CD14-positive monocyte (primary cell): ENCODE results near the gene KBTBD3. TPM values are rescaled to one million over a fixed set of nuclear protein-coding genes. Genes with fewer than 3 reads are reported as not detected.

Experiments
- DNase-seq, 3 donors: peaks; one replicate each; pipeline ENCODE4 v3.0.0-alpha.2; 2011 to 2022
- H2AFZ ChIP-seq: 2 replicates; pipeline ENCODE4 v1.6.0; 2012; ENCODE audit warnings: mild to moderate bottlenecking, low read depth, low read length, inconsistent platforms; ENCODE audit not compliant: insufficient read depth, poor library complexity, severe bottlenecking
- H3K27ac ChIP-seq, 2 donors: 1 replicate in 1 of 2; 2 replicates in 1 of 2; pipeline ENCODE4 v1.5.1; 2012 to 2013; ENCODE audit warnings: low read length in 2 of 2, control low read depth in 1 of 2, inconsistent platforms in 1 of 2, low read depth in 1 of 2, mild to moderate bottlenecking in 1 of 2
- H3K27me3 ChIP-seq, 2 donors: one replicate each; pipeline versions ENCODE4 v1.6.0 to v1.6.1; 2011 to 2013; ENCODE audit warnings: low read length in 2 of 2; ENCODE audit not compliant: control insufficient read depth in 2 of 2, insufficient read depth in 2 of 2
- H3K36me3 ChIP-seq, 2 donors: replicated peaks in 1 of 2; 1 replicate in 1 of 2; 2 replicates in 1 of 2; pipeline versions ENCODE4 v1.5.1 to v1.6.1; 2012 to 2013; ENCODE audit warnings: low read length in 2 of 2, control low read depth in 1 of 2, inconsistent platforms in 1 of 2, mild to moderate bottlenecking in 1 of 2; ENCODE audit not compliant: insufficient read depth in 2 of 2, control insufficient read depth in 1 of 2
- H3K4me1 ChIP-seq, 2 donors: 1 replicate in 1 of 2; 2 replicates in 1 of 2; pipeline versions ENCODE4 v1.5.1 to v1.6.1; 2012 to 2013; ENCODE audit warnings: low read length in 2 of 2, control low read depth in 1 of 2, inconsistent platforms in 1 of 2, mild to moderate bottlenecking in 1 of 2, moderate library complexity in 1 of 2; ENCODE audit not compliant: insufficient read depth in 2 of 2, control insufficient read depth in 1 of 2
- H3K4me2 ChIP-seq: replicated peaks from 2 replicates; pipeline ENCODE3; 2012; ENCODE audit warnings: low read length, moderate library complexity, mild to moderate bottlenecking; ENCODE audit not compliant: poor library complexity, severe bottlenecking; ENCODE audit errors: extremely low read depth
- H3K4me3 ChIP-seq, 3 experiments: fragments of 200-600 bp in 1 of 3; sonication (generic) in 1 of 3; replicated peaks in 1 of 3; 1 replicate in 2 of 3; 2 replicates in 1 of 3; pipeline ENCODE4 v1.5.1; 2011 to 2013; ENCODE audit warnings: low read length in 3 of 3, mild to moderate bottlenecking in 3 of 3, control low read depth in 2 of 3, low read depth in 2 of 3, inconsistent platforms in 1 of 3, moderate library complexity in 1 of 3
- H3K79me2 ChIP-seq: 2 replicates; pipeline ENCODE4 v1.6.0; 2012; ENCODE audit warnings: mild to moderate bottlenecking, control low read depth, inconsistent platforms, low read length, moderate library complexity; ENCODE audit not compliant: insufficient read depth
- H3K9ac ChIP-seq: 2 replicates; pipeline ENCODE4 v1.6.0; 2017; ENCODE audit warnings: low read length, mild to moderate bottlenecking; ENCODE audit not compliant: insufficient read depth, poor library complexity, severe bottlenecking
- H3K9me3 ChIP-seq, 2 donors: replicated peaks in 1 of 2; 1 replicate in 1 of 2; 2 replicates in 1 of 2; pipeline versions ENCODE4 v1.5.1 to v1.6.1; 2012 to 2013; ENCODE audit warnings: low read length in 2 of 2, control low read depth in 1 of 2; ENCODE audit not compliant: control insufficient read depth in 1 of 2, insufficient read depth in 1 of 2
- H4K20me1 ChIP-seq: 2 replicates; pipeline ENCODE4 v1.6.0; 2012; ENCODE audit warnings: mild to moderate bottlenecking, low read length, control low read depth, moderate library complexity; ENCODE audit not compliant: insufficient read depth
- H3K27ac Mint-ChIP-seq, 7 donors: one replicate each; pipeline ENCODE4 v1.8.0; 2020; ENCODE audit warnings: mild to moderate bottlenecking in 7 of 7, mixed read lengths in 7 of 7, moderate library complexity in 6 of 7, inconsistent platforms in 2 of 7
- H3K27me3 Mint-ChIP-seq, 3 donors: one replicate each; pipeline ENCODE4 v1.8.0; 2021 to 2022; ENCODE audit warnings: low read depth in 3 of 3, mild to moderate bottlenecking in 3 of 3, mixed read lengths in 3 of 3, moderate library complexity in 3 of 3, inconsistent platforms in 1 of 3
- H3K36me3 Mint-ChIP-seq, 2 donors: one replicate each; pipeline ENCODE4 v1.8.0; 2020; ENCODE audit warnings: mixed read lengths in 2 of 2, inconsistent platforms in 1 of 2, mild to moderate bottlenecking in 1 of 2
- H3K4me1 Mint-ChIP-seq: one replicate; pipeline ENCODE4 v1.8.0; 2020; ENCODE audit warnings: mild to moderate bottlenecking, mixed read lengths
- H3K4me3 Mint-ChIP-seq, 2 donors: one replicate each; pipeline ENCODE4 v1.8.0; 2020; ENCODE audit warnings: mild to moderate bottlenecking in 2 of 2, mixed read lengths in 2 of 2, moderate library complexity in 1 of 2
- H3K9me3 Mint-ChIP-seq, 7 donors: one replicate each; pipeline ENCODE4 v1.8.0; 2020 to 2022; ENCODE audit warnings: mixed read lengths in 7 of 7, mild to moderate bottlenecking in 6 of 7, moderate library complexity in 6 of 7, inconsistent platforms in 2 of 7
- WGBS: methylation state at CpG from one replicate; pipeline ENCODE4 v1.1.5; 2013; ENCODE audit warnings: missing lambda C conversion rate; ENCODE audit not compliant: insufficient coverage; 5-methylcytosine and 5-hydroxymethylcytosine counted together
- intact Hi-C, 2 donors: fragments of 100-400 bp; cut with micrococcal nuclease; formaldehyde crosslinking; loops; one replicate each; pipeline versions ENCODE4 v1.15.0 to v1.15.1; 2023
- polyA plus RNA-seq, 3 donors: library from polyadenylated mRNA; depleted of rRNA in 1 of 3; unstranded in 2 of 3; stranded (reverse) in 1 of 3; fragments of 300-500 nt in 2 of 3; fragments of >200 nt in 1 of 3; fragmentation: Illumina TruSeq in 2 of 3; gene quantifications; 1 replicate in 2 of 3; 2 replicates in 1 of 3; pipeline ENCODE4 v1.2.3, GENCODE V29; 2012 to 2021
- TF ChIP-seq, protein P1 (sequence below): fragments of 200-600 bp; IDR thresholded peaks from one replicate; pipeline ENCODE4 v1.8.0; 2022; ENCODE audit warnings: antibody characterized with exemption, mild to moderate bottlenecking

Gene KBTBD3
- polyA plus RNA-seq, 3 donors = 1.5 to 5.9 (median 2.6) TPM

DNA sequence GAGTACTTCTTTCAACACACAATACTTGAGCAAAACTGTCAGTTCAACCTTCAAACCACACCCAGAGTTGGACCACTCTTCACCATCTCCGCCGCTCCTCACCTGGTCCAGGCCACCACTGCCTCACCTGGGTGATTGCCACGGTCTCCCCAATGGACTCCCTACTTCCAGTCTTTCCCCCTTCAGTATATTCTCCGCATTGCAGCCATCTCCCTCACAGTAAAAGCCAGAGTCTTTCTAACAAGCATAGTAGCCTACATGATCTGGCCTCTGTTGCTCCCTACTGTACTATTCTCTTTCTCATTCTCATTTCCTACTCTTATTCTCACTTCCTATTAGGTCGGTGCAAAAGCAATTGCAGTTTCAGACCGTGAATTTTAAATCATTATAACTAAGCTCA lies 28.8 kb upstream of the KBTBD3 start:
- H3K27me3 ChIP-seq = no peaks in the 10 kb centered on the region
- H4K20me1 ChIP-seq = no peaks in the 10 kb centered on the region
- no peak overlapping the region for H2AFZ ChIP-seq
- Mint-ChIP-seq H3K36me3 (no peaks in the 10 kb centered on the region), H3K4me1 (no peaks in the 10 kb centered on the region), H3K27ac (no peak overlapping the region), H3K27me3 (no peaks in the 10 kb centered on the region), H3K9me3 (peaks cover 0 to 7% (median 3%) of the 10 kb centered on the region in 7 donors), H3K4me3 (no peak overlapping the region)
- H3K4me1 ChIP-seq = no peaks in the 10 kb centered on the region
- TF ChIP-seq, protein P1, sequence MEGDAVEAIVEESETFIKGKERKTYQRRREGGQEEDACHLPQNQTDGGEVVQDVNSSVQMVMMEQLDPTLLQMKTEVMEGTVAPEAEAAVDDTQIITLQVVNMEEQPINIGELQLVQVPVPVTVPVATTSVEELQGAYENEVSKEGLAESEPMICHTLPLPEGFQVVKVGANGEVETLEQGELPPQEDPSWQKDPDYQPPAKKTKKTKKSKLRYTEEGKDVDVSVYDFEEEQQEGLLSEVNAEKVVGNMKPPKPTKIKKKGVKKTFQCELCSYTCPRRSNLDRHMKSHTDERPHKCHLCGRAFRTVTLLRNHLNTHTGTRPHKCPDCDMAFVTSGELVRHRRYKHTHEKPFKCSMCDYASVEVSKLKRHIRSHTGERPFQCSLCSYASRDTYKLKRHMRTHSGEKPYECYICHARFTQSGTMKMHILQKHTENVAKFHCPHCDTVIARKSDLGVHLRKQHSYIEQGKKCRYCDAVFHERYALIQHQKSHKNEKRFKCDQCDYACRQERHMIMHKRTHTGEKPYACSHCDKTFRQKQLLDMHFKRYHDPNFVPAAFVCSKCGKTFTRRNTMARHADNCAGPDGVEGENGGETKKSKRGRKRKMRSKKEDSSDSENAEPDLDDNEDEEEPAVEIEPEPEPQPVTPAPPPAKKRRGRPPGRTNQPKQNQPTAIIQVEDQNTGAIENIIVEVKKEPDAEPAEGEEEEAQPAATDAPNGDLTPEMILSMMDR = no peak
- intact Hi-C loops = no loop called here
- 78% methylated on average over 5 of the region's 6 CpGs for WGBS
- no peak overlapping the region for H3K4me2 ChIP-seq
- H3K79me2 ChIP-seq = no peaks in the 10 kb centered on the region
- H3K36me3 ChIP-seq = no peaks in the 10 kb centered on the region
- H3K9me3 ChIP-seq = peaks cover 0 to 6% of the 10 kb centered on the region in 2 donors
- H3K9ac ChIP-seq = no peak overlapping the region
- no peak for DNase-seq
- H3K4me3 ChIP-seq = no peak overlapping the region
- no peak overlapping the region for H3K27ac ChIP-seq

DNA sequence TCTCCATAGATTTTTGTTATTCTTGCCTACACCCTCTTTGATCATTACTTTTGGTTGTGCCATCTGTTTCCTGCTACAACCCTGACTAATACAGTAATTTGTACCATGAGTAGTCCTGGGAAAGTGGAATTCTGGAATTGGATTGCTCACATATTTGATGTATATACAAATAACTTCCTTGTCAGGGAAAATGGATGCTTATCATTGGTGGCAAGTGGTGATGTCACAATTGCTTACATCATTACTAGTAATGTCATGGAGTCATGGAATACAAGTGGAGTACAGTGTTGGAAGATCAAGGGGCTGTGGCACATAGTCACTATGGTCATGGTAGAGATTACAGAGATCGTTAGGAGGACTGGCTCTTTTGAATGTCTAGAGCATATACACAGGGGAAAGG lies 24.7 kb upstream of the KBTBD3 start:
- Histone ChIP-seq H3K27me3 (no peaks in the 10 kb centered on the region), H3K4me1 (no peaks in the 10 kb centered on the region), H3K36me3 (peaks cover 18 to 27% of the 10 kb centered on the region in 2 donors), H4K20me1 (no peaks in the 10 kb centered on the region), H3K4me2 (no peak overlapping the region), H3K27ac (no peak overlapping the region), H3K4me3 (no peak overlapping the region), H2AFZ (no peak overlapping the region), H3K9ac (no peak overlapping the region), H3K79me2 (no peaks in the 10 kb centered on the region), H3K9me3 (no peaks in the 10 kb centered on the region)
- intact Hi-C loops = no loop called here
- no peak for DNase-seq
- no CpG with 5 or more reads among the region's 1 CpG for WGBS
- TF ChIP-seq, protein P1 = no peak
- Mint-ChIP-seq H3K36me3 (peaks cover 21% of the 10 kb centered on the region in 2 donors), H3K27ac (no peak overlapping the region), H3K27me3 (no peaks in the 10 kb centered on the region), H3K4me1 (no peaks in the 10 kb centered on the region), H3K9me3 (peaks cover 0 to 6% (median 0%) of the 10 kb centered on the region in 7 donors), H3K4me3 (no peak overlapping the region)
